DND-41 (cell line): ENCODE data around the gene MED29.

Experiments
- CTCF ChIP-seq: IDR thresholded peaks from 2 replicates; pipeline ENCODE4 v1.5.1; 2012; ENCODE audit warnings: borderline replicate concordance, low read length, moderate library complexity, mild to moderate bottlenecking; ENCODE audit not compliant: poor library complexity, severe bottlenecking; ENCODE audit errors: extremely low read depth
- EZH2 ChIP-seq: IDR thresholded peaks from 3 replicates; pipeline ENCODE4 v1.6.1; 2012; ENCODE audit warnings: borderline replicate concordance, low read depth, mild to moderate bottlenecking, moderate library complexity, low read length, inconsistent platforms; ENCODE audit not compliant: severe bottlenecking

GRCh38 chr19:39403331-39404312, 12.4 kb downstream of the MED29 start:
- TF ChIP-seq CTCF, result no peak
- no peak for TF ChIP-seq EZH2
